CD4-positive, alpha-beta T cell treated with Interleukin-6 at 100 ng/mL for 8 hours (primary cell): ENCODE data around the gene CTDNEP1.

Experiments used
- DNase-seq: peaks from one replicate; pipeline ENCODE4 v3.0.0-alpha.2; 2020; ENCODE audit warnings: mixed read lengths, low spot score

The CTDNEP1 gene

DNA sequence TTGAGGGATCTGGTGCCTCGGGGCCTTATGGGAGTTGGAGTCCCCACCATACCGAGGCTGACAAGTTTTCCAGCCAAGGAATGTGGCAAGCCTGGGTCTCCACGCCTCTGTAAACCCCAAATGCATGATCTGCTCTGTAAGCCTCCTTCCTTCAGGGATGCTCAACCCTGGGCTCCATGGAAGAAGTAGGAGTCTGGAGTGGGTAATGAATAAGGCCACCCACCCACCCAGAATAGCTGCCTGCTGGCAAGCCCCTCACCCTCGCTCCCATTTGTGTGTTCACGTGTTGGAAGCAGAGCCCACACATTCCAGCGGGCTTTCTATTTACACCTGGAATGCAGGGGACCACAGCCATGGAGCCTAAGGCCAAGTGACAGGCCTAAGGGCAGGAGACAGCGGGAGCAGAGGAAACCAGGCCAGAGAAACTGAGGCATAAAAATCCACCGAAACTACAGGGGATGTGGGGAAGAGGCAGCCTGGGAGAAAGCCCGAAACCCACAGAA is 36.3 kb downstream of the CTDNEP1 start:
- DNase-seq, result no peak

DNA sequence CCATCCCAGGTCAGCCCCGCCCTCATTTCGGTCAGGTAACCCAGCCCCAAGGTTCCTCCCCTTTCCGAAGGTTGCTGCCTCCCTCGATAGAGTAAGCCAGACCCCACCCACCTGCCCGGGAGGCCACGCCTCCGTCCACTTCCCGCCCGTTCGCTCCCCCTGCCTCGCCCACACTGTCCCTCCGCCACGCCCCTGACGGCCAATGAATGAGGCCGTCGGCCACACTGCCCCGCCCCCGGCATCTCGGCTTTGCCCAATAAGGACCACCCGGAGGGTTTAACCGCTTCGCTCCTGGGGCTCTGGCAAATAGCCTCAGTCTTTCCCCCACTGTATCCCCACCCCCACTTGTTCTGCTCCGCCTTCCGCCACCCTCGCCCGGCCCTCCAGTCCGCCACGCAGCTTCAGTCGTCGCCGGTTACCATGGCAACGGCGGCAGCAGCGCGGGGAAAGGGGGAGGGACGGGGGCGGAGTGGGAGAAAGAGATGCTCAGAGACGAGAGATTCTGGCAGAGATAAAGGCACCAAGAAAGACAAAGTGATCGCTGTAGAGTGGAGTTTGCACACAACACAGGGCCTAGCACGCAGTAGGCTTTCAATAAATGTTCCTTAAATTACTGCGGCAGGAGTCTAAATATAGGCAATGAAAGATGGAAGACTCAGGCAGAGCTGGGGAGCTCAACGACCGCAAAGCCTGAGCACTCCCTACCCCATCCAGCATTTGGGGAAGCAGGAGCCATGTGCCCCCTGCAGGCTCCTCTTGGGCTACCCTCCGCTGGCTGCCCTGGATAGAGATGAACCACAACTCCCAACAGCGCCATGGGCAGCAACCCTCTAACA is 37.0 kb downstream of the CTDNEP1 start:
- peak; percentile 99 for DNase-seq

DNA sequence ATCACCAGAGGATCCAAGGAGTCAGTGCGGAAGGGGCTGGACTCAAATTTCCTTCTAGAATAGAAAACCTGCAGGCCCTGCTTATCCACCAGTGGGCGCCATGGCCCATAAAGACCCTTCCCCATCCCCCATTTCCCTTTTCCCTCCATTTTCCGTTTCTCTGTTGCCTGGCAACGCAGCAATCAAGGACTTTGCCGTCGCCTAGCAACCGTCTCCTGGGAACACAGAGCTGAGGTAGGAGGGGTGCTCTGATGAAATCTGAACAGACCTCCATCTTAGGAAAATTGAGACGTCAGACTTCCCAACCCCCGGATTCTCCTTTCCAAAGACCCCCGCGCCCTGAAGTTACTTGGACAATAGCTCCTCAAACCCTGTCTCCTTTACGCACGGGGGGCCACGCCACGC is 37.6 kb downstream of the CTDNEP1 start:
- peak; percentile 61 for DNase-seq

DNA sequence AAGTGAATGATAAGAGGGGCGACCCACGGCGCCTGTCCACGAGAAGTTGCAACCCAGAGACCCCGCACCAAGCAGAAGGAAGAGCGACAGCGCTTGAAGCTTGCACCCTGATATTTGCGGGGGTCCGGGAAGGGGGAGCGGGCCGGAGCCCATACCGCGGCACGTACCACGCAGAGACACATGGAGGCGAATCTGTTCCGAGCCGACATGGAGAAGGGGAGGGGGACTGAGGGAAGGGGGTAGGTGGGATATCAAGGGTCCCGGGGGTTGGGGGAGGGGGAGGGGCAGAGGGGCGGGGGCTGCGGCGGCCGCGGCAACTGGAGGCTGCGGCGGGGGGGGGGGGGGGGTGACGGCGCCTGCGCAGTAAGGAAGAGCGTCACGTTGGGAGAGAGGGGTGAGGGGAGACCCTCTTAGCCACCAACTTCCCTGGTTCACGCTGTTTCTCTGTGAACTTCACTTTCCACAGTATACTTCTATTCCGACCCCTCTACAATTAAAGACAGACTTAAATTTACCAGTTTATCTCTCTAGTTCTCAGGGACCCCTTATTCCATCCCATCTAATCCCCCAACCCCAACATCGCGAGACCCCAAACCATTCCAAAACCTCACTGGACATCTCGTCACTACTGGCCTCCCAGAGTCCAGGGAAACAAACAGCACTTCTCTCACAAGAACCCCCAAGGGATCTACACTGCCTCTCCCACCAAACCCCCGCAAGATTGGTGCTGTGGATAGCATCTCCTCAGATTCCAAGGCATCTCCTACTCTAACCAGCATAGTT is 39.9 kb downstream of the CTDNEP1 start:
- DNase-seq, result no peak

DNA sequence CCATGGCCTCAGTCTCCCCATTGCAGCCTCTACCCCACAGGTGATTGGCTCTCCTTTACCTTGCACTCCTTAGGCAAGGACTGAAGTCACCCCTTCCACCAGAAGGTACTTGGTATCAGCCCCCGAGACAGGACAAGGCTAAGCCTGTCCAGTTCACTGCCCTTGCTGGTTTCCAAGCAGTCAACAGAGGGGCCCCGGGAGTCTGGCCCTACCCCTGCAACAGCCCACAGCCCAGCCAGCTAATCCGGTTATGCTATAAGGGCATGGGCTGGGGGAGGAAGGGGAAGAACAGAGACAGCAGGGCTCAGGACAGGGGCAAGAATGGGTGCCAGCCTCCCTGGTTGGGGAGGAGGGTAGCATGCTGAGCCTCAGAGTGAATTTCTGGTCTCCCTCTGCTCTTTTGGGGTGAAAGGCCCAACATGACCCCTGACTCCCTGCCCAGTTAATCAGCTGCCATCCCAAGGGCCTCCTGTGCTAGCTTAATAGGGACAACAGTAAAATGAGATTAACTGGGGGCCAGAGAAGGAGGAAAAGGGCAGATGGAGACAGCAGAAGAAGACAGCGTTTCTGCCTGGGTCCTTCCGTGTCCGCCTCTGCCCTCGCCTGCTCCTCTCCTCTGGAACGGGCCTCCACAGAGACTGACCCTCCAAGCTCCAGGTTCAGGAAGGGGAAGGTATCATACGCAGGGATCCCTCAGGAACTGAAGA is 42.6 kb downstream of the CTDNEP1 start:
- DNase-seq, result no peak

DNA sequence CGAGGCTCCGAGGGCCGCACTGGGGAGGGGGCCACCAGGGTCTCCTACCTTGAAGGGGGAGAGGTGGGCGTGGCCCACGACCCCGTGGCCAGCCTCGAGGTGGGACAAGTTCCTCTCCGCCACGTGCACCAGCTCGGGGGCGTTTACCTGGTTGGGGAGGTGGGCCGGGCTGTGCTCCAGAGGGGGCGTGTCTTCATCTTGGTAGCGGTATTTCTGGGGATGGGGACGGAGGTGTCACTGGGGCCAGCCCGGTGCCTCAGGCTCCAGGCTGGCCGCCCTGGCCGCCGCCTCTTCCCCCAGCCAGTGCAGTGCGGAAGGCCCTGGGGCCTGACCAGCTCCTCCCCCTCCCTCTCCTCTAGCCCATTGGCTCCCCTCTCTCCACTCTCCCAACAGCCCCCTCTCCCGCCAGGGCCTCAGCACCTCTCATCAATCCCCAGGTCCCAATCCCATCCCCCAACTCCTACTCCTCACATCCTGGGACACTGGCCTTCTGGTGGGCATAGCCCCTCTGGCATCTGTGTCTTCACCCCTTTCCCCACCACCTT is 43.4 kb downstream of the CTDNEP1 start:
- DNase-seq, result no peak

DNA sequence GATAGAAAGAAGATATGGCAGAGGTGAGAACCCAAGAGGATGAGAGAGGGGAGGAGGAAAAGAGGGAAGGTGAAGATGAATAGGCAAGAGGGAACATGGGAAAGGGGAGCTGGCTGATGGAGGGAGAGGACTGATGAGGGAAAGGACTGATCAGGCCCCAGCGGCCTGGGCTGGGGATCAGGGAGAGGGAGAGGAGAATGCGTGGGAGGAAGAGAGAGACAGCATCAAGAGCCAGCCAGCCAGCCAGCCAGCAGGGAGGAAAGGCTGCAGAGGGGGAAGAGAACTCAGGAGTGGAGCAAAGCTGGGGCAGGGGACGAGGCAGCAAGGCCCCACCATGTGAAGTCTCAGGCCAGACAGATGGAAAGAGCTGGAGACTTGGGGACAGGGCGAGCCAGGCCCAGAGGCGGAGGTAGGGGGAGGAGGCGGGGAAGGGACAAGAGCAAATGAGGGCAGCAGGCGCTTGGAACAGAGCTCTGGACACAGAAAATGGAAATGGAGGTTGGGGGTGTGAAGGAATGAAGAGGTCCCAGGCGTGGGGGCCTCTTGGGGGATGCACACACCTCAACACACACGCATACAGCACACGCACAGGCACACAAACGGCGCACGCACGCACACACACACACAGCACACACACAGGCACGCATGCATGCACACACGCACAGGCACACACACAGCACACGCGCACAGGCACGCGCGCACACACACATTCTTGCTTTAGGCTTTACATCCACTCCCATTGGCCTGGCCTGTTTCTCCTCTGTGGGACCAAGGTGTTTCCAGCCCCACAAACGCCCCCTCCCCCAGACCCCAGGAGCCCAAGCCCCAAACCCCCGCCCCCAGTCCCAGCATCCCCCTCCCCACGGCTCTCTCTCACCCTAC is 44.2 kb downstream of the CTDNEP1 start:
- no peak for DNase-seq

DNA sequence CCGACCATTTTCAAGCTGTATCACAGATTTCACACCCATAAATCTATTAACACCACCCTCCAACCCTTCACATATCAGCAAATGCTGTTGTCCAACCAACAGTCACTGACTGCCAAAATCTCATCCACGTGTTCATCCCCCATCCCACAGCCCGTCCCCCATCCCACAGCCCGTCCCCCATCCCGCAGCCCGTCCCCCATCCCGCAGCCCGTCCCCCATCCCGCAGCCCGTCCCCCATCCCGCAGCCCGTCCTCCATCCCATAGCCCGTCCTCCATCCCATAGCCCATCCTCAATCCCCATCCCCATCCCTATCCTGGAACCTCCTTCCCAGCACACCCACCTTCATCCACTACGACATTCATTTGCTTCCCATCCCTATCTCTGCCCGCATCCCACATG is 46.0 kb downstream of the CTDNEP1 start:
- DNase-seq, result no peak

DNA sequence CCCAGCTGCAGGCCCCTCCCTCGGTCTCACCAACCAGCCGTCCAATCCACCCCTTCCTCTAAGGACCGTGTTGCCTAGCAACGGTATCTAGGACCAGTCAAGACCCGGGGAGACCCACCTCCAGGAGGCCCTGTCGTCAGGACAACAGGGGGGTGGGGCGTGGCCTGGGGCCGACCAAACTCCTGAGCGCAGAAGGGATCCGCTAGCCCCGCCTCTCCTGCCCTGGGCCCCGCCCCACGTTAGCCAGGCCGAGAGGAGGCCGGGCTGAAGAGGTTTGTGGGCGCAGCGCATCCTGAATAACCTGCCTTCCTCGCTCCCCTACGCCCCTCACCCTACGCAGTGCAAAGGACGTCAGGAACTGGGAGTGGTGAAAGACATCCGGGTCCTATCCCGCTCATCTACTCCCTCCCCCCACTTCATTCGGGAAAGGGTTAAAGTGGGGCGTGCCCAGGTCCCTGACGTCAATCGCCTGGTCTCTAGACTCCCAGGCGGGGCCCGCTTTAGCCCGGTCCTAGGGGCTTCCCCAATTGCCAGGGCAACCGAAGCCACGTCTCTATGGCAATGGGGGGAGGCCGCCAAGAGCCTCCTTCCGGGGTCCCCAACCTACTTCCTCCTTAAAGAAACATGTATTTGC is 46.6 kb downstream of the CTDNEP1 start:
- peak; percentile 94 for DNase-seq

DNA sequence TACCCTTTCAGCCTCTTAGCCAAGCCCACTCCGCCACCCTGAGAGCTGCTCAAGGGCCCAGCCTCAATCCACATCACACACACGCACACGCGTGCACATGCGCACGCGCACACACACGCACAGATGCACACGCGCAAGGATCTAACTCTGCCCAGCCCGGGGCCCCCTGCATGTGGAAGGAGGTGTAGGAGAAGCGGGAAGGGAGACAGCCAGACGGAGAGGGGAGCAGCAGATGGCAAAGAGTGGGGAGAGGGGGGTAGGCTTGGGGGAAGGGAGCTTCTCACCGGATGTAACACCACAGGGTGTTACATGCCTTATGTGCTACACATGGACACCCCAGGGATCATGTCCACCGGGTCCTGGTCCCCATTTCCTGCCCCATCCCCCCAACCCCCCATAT is 47.2 kb downstream of the CTDNEP1 start:
- no peak for DNase-seq

DNA sequence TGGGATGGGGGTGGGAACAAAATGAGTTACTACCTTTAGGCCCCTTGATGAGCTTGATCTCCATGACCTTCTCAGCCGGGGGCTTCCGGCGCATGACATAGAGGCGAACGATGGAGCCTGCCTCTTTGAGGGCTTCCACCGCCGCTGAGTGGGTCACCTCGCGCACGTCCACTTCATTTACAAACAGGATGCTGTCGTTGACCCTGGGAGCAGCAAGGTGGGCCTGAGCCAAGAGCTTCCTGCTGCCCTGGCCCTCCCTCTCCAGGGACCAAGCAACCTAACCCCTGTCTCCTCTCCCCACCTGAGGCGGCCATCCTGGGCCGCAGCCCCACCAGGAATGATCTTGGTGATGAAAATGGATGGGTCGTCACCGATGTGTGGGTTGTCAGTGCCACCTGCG is 48.1 kb downstream of the CTDNEP1 start:
- DNase-seq, result no peak

DNA sequence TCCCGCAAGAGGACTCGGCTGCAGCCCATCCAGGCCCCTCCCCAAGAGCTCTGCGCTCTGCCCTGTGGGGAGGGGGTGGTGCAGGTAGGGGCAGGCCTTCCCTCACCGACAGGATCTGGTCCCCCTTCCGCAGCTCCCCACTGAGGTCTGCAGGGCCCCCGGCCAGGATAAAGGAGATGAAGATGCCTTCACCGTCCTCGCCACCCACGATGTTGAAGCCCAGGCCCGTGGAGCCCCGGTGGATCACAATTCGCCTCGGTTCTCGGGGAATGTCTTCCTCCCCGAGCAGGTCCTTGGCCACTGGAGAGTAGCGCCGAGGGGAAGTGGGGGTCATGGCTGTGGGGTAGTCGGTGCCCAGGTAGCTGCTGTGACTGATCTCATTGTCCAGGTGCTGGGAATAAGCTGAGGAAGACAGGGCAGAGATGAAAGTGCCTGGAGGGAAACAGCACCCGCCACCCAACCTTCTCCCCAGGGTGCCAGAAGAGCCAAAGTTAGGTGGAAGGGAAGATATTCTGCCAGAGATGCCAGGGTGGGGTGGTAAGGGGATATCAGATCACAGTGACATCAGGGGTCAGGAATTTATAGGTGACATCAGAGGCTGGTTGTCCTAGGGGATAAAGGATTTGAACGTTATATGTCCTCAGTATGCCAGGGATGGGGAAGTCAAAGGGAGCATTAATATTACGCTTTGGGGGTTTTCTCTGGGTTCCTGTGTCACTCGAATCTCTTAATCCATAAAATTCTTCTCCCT is 54.7 kb downstream of the CTDNEP1 start:
- DNase-seq, result no peak

DNA sequence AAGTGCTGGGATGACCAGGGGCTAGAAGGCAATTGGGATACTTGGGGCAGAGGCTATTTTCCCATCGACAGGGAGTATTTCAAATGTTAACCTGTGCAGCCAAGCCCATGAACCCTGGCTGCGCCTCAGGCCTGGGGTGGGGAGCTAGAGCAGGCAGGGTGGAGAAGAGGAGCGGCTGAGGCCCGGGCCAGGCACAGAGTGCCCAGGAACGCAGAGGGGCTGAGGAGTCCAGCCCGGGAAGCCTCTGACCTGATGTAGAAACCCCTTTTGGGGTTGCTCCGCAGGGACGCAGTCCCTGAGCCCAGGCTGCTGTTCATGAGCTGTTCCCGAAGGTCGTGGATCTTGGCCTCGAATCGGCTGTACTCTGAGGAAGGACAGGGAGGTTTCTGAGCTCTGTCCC is 55.6 kb downstream of the CTDNEP1 start:
- no peak for DNase-seq
